Stimulated activated CD8-positive, alpha-beta memory T cell treated with anti-CD3 and anti-CD28 coated beads, Interleukin-12 subunit alpha, Interleukin-12 subunit beta, amount 100 ng/mL, for 4 hours (primary cell): ENCODE measurements around the gene ZNF783.
"Not testable (repeated sequence)": the region's sequence is repeated elsewhere in the genome, so short reads cannot be mapped to it uniquely, and the experiment has no call there.

Source experiments
- DNase-seq: peaks from one replicate; pipeline ENCODE4 v3.0.0-alpha.2; 2020; ENCODE audit warnings: low read depth

The ZNF783 gene

GRCh38 chr7:149300620-149301285 is 38.8 kb downstream of the ZNF783 start:
- no peak for DNase-seq

GRCh38 chr7:149302222-149302621 is 40.2 kb downstream of the ZNF783 start:
- no peak for DNase-seq

GRCh38 chr7:149302865-149303264 is 40.9 kb downstream of the ZNF783 start:
- DNase-seq: no peak

- DNase-seq: no peak
Observed at GRCh38 chr7:149304006-149304405, 42.0 kb downstream of the ZNF783 start.

- no peak for DNase-seq
Observed at GRCh38 chr7:149306854-149307253, 44.9 kb downstream of the ZNF783 start.

- DNase-seq: no peak
Observed at GRCh38 chr7:149307775-149308501, 45.9 kb downstream of the ZNF783 start.

- no peak for DNase-seq
Observed at GRCh38 chr7:149310113-149310836, 48.3 kb downstream of the ZNF783 start.

- DNase-seq: no peak
Observed at GRCh38 chr7:149310990-149311573, 49.1 kb downstream of the ZNF783 start.

GRCh38 chr7:149313981-149314380 is 52.0 kb downstream of the ZNF783 start:
- no peak for DNase-seq

GRCh38 chr7:149316606-149317005 is 54.6 kb downstream of the ZNF783 start:
- no peak for DNase-seq

- no peak for DNase-seq
Observed at GRCh38 chr7:149317496-149317895, 55.5 kb downstream of the ZNF783 start.

GRCh38 chr7:149317986-149318672 is 56.1 kb downstream of the ZNF783 start:
- no peak for DNase-seq

GRCh38 chr7:149319376-149319775 is 57.4 kb downstream of the ZNF783 start:
- DNase-seq: no peak

- DNase-seq: no peak
Observed at GRCh38 chr7:149320313-149321124, 58.5 kb downstream of the ZNF783 start.

GRCh38 chr7:149321125-149321905 is 59.3 kb downstream of the ZNF783 start:
- DNase-seq: not testable (repeated sequence)

- no peak for DNase-seq
Observed at GRCh38 chr7:149321978-149322541, 60.1 kb downstream of the ZNF783 start.

- DNase-seq: no peak
Observed at GRCh38 chr7:149322737-149323136, 60.7 kb downstream of the ZNF783 start.

- DNase-seq: no peak
Observed at GRCh38 chr7:149325248-149325647, 63.3 kb downstream of the ZNF783 start.

- no peak for DNase-seq
Observed at GRCh38 chr7:149329265-149329664, 67.3 kb downstream of the ZNF783 start.

GRCh38 chr7:149329766-149330334 is 67.9 kb downstream of the ZNF783 start:
- DNase-seq: no peak
